ES-I3 (cell line): ENCODE data around the gene ZSCAN12.

Source experiments
- H3K36me3 ChIP-seq: 2 replicates; pipeline ENCODE4 v1.6.1; 2013; ENCODE audit warnings: mild to moderate bottlenecking, low read length, control low read depth, moderate library complexity; ENCODE audit not compliant: insufficient read depth
- H3K4me1 ChIP-seq: 2 replicates; pipeline ENCODE4 v1.6.1; 2013; ENCODE audit warnings: mild to moderate bottlenecking, control low read depth, low read length; ENCODE audit not compliant: insufficient read depth
- H3K9ac ChIP-seq: 2 replicates; pipeline ENCODE4 v1.6.1; 2013; ENCODE audit warnings: low read depth, mild to moderate bottlenecking, low read length, moderate library complexity
- H3K9me3 ChIP-seq: 2 replicates; pipeline ENCODE4 v1.6.1; 2013; ENCODE audit warnings: mild to moderate bottlenecking, low read length, moderate library complexity; ENCODE audit not compliant: control insufficient read depth, insufficient read depth

Gene ZSCAN12

GRCh38 chr6:28336284-28337120, 63.0 kb downstream of the ZSCAN12 start:
- Histone ChIP-seq H3K9me3 (no peaks in the 10 kb centered on the region; the same call in 1 of the 2 replicates), H3K9ac (peak overlapping the region; percentile 96), H3K4me1 (peaks cover 9% of the 10 kb centered on the region; the same call in 1 of the 2 replicates), H3K36me3 (no peaks in the 10 kb centered on the region)

- peaks cover 9% of the 10 kb centered on the region; the same call in 1 of the 2 replicates for H3K4me1 ChIP-seq
- H3K9me3 ChIP-seq = no peaks in the 10 kb centered on the region; the same call in 1 of the 2 replicates
- H3K36me3 ChIP-seq = no peaks in the 10 kb centered on the region
- H3K9ac ChIP-seq = peak within 1 kb of the TSS; percentile 96
Observed at GRCh38 chr6:28335564-28336283, 63.8 kb downstream of the ZSCAN12 start, which contains the start of gene ZSCAN31. Gene ZSCAN31, minus strand, starts transcription at chr6:28336148. Its CDS starts 6,465 bp downstream, at chr6:28329683.

- Histone ChIP-seq H3K9ac (peak overlapping the region; percentile 96), H3K36me3 (no peaks in the 10 kb centered on the region; the same call in 1 of the 2 replicates), H3K4me1 (peaks cover 9% of the 10 kb centered on the region; the same call in 1 of the 2 replicates), H3K9me3 (no peaks in the 10 kb centered on the region; the same call in 1 of the 2 replicates)
Observed at GRCh38 chr6:28335040-28335563, 64.4 kb downstream of the ZSCAN12 start.

- Histone ChIP-seq H3K36me3 (no peaks in the 10 kb centered on the region; the same call in 1 of the 2 replicates), H3K9ac (peak overlapping the region; percentile 96), H3K9me3 (no peaks in the 10 kb centered on the region; the same call in 1 of the 2 replicates), H3K4me1 (peaks cover 9% of the 10 kb centered on the region; the same call in 1 of the 2 replicates)
Observed at GRCh38 chr6:28334286-28335039, 65.1 kb downstream of the ZSCAN12 start.

- Histone ChIP-seq H3K9ac (no peak overlapping the region), H3K36me3 (no peaks in the 10 kb centered on the region; the same call in 1 of the 2 replicates), H3K4me1 (peaks cover 9% of the 10 kb centered on the region; the same call in 1 of the 2 replicates), H3K9me3 (no peaks in the 10 kb centered on the region; the same call in 1 of the 2 replicates)
Observed at GRCh38 chr6:28333599-28334018, 65.9 kb downstream of the ZSCAN12 start.

- Histone ChIP-seq H3K9ac (no peak overlapping the region), H3K36me3 (no peaks in the 10 kb centered on the region; the same call in 1 of the 2 replicates), H3K9me3 (no peaks in the 10 kb centered on the region; the same call in 1 of the 2 replicates), H3K4me1 (peaks cover 9% of the 10 kb centered on the region; the same call in 1 of the 2 replicates)
Observed at GRCh38 chr6:28333047-28333446, 66.5 kb downstream of the ZSCAN12 start.

GRCh38 chr6:28330041-28330440, 69.5 kb downstream of the ZSCAN12 start:
- H3K9ac ChIP-seq = no peak overlapping the region
- peaks cover 8% of the 10 kb centered on the region; the same call in 1 of the 2 replicates for H3K36me3 ChIP-seq
- peaks cover 9% of the 10 kb centered on the region for H3K9me3 ChIP-seq
- H3K4me1 ChIP-seq = peaks cover 9% of the 10 kb centered on the region; the same call in 1 of the 2 replicates
